ENCODE results near the gene OR56A3. TPM values are rescaled to one million over a fixed set of nuclear protein-coding genes. Genes with fewer than 3 reads are reported as not detected.

The OR56A3 gene
- polyA plus RNA-seq, 1 of the 3 experiments (the other 2 are of a cell fraction): not detected

- POLR2A ChIA-PET: no interaction called here
- no peak overlapping the region for H2AFZ ChIP-seq (ENCODE audit: low read depth)
- H3K27ac ChIP-seq (ENCODE audit: low read depth in 2 of 2, low read length in 1 of 2): no peak overlapping the region
- no peaks in the 10 kb centered on the region for H3K4me1 ChIP-seq (ENCODE audit: control insufficient read depth in 1 of 2, insufficient read depth in 2 of 2, low read depth in 1 of 2, low read length in 1 of 2)
- H3K36me3 ChIP-seq (replicated peaks in 1 of 2; ENCODE audit: control insufficient read depth in 1 of 2, insufficient read depth in 2 of 2, low read length in 1 of 2): no peaks in the 10 kb centered on the region
- H3K79me2 ChIP-seq (ENCODE audit: insufficient read depth): no peaks in the 10 kb centered on the region
- no peaks in the 10 kb centered on the region for H3F3A ChIP-seq (replicated peaks; ENCODE audit: insufficient read depth)
- no peaks in the 10 kb centered on the region for H3K9me3 ChIP-seq
- CTCF ChIA-PET: no interaction called here
- no peak overlapping the region for H3K9ac ChIP-seq
- no peaks in the 10 kb centered on the region for H3K9me2 ChIP-seq
- H3K4me3 ChIP-seq (ENCODE audit: low read depth in 2 of 2, low read length in 1 of 2): no peak overlapping the region
- WGBS (ENCODE audit: low lambda C conversion rate): 6% methylated on average over 2 of the region's 2 CpGs
- H3K4me2 ChIP-seq: no peak overlapping the region
- no peak for DNase-seq
- no peaks in the 10 kb centered on the region for H4K20me1 ChIP-seq (ENCODE audit: insufficient read depth)
- no peaks in the 10 kb centered on the region for H3K27me3 ChIP-seq (ENCODE audit: insufficient read depth)
- TF ChIP-seq EP300 (IDR thresholded peaks at IDR 0.05; ENCODE audit: borderline replicate concordance in 1 of 2, low read depth in 1 of 2, low read length in 1 of 2) (no peak), ZBTB33 (IDR thresholded peaks at IDR 0.05; ENCODE audit: borderline replicate concordance, low read depth) (no peak), JUND (IDR thresholded peaks at IDR 0.05) (no peak), FOXJ3 (CRISPR knock-in tag; IDR thresholded peaks at IDR 0.05) (no peak), POLR2AphosphoS5 (IDR thresholded peaks at IDR 0.05; ENCODE audit: low read depth, low read length) (no peak), TAF1 (IDR thresholded peaks at IDR 0.05; ENCODE audit: borderline replicate concordance, low read depth, low read length) (no peak), MXI1 (IDR thresholded peaks at IDR 0.05; ENCODE audit: low read depth, low read length) (no peak), USF2 (IDR thresholded peaks at IDR 0.05; ENCODE audit: borderline replicate concordance, low read depth, low read length) (no peak), IRF3 (IDR thresholded peaks at IDR 0.05; ENCODE audit: low read depth, low read length) (no peak), CTCF (IDR thresholded peaks at IDR 0.05) (no peak), NRF1 (IDR thresholded peaks at IDR 0.05; ENCODE audit: low read depth, low read length) (no peak), EZH2phosphoT487 (IDR thresholded peaks at IDR 0.05; ENCODE audit: borderline replicate concordance, low read depth) (no peak)
Measured at GRCh38 chr11:5922749-5923426, 19.2 kb upstream of the OR56A3 start.

Measured in SK-N-SH (cell line).